KMS-11 (cell line): ENCODE data around the gene TLL2.

Experiments used
- H2AFZ ChIP-seq: fragments of 200-600 bp; sonication (generic); 2 replicates; pipeline ENCODE4 v1.6.1; 2016; ENCODE audit warnings: antibody characterized with exemption, mixed run types, low read depth
- H3K27ac ChIP-seq: fragments of 200-600 bp; sonication (generic); 2 replicates; pipeline ENCODE4 v1.6.1; 2016; ENCODE audit warnings: mild to moderate bottlenecking, mixed run types
- H3K27me3 ChIP-seq: fragments of 200-600 bp; sonication (generic); 2 replicates; pipeline ENCODE4 v1.6.1; 2017; ENCODE audit warnings: mild to moderate bottlenecking, low read depth, mixed run types, moderate library complexity; ENCODE audit not compliant: insufficient read depth
- H3K36me3 ChIP-seq: fragments of 200-600 bp; sonication (generic); 2 replicates; pipeline ENCODE4 v1.6.1; 2017; ENCODE audit warnings: mild to moderate bottlenecking, mixed run types; ENCODE audit not compliant: insufficient read depth
- H3K4me1 ChIP-seq: fragments of 200-600 bp; sonication (generic); 2 replicates; pipeline ENCODE4 v1.6.1; 2016; ENCODE audit warnings: mild to moderate bottlenecking, low read depth, mixed run types; ENCODE audit not compliant: poor library complexity, severe bottlenecking
- H3K4me2 ChIP-seq: fragments of 200-600 bp; sonication (generic); 2 replicates; pipeline ENCODE4 v1.7.0; 2016; ENCODE audit warnings: mild to moderate bottlenecking, mixed run types
- H3K4me3 ChIP-seq: fragments of 200-600 bp; sonication (generic); IDR thresholded peaks from 2 replicates; pipeline ENCODE4 v1.6.1; 2017; ENCODE audit warnings: low read depth, low read length, mixed read lengths; ENCODE audit not compliant: insufficient read depth
- H3K79me2 ChIP-seq: fragments of 200-600 bp; sonication (generic); 2 replicates; pipeline ENCODE4 v1.6.1; 2016; ENCODE audit warnings: low read depth, mixed run types; ENCODE audit not compliant: insufficient read depth
- H3K9ac ChIP-seq: fragments of 200-600 bp; sonication (generic); 2 replicates; pipeline ENCODE4 v1.6.1; 2016; ENCODE audit warnings: mild to moderate bottlenecking, mixed run types
- H4K20me1 ChIP-seq: fragments of 200-600 bp; sonication (generic); 2 replicates; pipeline ENCODE4 v1.6.1; 2016; ENCODE audit warnings: mild to moderate bottlenecking, mixed run types; ENCODE audit not compliant: insufficient read depth
- TF ChIP-seq, protein P1 (sequence below): fragments of 200-600 bp; sonication (generic); conservative IDR thresholded peaks from 2 replicates; pipeline ENCODE4 v1.6.1; 2017; ENCODE audit warnings: low read depth, mild to moderate bottlenecking, antibody characterized with exemption, low read length, moderate library complexity, mixed read lengths

The TLL2 gene

DNA sequence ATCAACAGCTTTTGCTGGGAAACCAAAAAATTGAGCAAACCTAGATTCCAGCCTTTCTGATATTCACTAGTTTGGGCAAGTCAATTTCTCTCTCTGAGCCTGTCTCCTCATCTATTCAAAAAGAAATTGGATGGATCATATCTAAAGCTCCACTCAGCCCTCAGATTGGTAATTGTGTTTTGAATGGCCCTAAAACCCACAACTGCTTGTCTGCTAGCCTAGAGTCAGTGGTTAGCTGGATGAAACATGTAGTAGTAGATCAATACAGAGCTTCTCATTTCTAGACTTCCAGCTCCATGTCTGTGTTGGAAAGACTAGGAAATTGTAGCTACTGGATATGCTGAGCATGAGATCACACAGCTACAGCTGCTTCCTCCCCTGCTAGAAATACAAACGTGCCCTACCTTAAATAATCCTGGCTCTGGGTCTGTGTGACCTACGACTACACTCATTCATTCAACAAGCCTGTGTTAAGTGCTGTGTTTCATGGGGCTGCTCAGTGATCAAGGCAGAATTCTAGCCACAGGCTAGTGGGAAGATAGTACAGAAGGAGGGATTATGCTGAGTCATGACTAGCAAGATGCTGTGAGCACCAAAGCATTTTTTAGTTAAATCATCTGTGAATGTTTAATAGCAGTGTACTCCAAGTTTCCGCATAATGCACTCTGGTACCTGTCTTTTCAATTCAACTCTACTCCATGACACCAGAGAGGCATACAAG, 193.8 kb downstream of the TLL2 start:
- H4K20me1 ChIP-seq: no peaks in the 10 kb centered on the region

DNA sequence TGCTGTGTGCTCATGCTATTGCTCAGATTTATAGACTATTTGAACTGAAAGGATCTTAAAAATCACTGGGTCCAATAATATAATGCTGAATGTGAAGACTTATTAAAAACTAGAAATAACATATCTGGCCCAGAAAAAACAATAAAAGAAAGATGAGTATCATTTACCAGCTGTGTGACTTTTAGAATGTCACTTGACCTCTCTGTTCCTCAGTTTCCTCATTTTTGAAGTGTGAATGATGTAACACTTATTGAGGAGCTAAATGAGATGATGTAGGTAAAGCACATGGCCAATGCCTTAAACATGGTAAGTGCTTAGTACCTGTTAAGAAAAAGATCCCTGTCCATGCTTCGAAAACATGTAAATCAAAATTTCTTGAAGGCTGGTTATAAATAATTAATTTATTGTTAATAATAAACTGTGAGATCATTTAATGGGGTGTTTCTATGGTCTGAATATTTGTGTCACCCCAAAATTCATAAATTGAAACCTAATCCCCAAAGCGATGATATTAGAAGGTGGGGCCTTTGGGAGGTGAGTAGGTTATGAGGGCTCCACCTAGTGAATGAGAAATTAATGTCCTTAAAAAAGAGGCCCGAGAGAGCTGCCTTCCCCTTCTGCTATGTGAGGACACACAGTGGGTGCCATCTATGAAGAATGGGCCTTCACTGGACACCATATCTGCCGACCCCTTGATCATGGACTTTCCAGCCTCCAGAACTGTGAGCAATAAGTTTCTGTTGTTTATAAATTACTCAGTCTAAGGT, 196.5 kb downstream of the TLL2 start:
- Histone ChIP-seq H3K36me3 (no peaks in the 10 kb centered on the region), H3K27me3 (no peaks in the 10 kb centered on the region), H3K27ac (no peak overlapping the region), H3K4me3 (no peak overlapping the region), H3K79me2 (no peaks in the 10 kb centered on the region), H2AFZ (no peak overlapping the region), H4K20me1 (no peaks in the 10 kb centered on the region), H3K4me1 (no peaks in the 10 kb centered on the region), H3K9ac (no peak overlapping the region), H3K4me2 (no peak overlapping the region)
- TF ChIP-seq, protein P1, sequence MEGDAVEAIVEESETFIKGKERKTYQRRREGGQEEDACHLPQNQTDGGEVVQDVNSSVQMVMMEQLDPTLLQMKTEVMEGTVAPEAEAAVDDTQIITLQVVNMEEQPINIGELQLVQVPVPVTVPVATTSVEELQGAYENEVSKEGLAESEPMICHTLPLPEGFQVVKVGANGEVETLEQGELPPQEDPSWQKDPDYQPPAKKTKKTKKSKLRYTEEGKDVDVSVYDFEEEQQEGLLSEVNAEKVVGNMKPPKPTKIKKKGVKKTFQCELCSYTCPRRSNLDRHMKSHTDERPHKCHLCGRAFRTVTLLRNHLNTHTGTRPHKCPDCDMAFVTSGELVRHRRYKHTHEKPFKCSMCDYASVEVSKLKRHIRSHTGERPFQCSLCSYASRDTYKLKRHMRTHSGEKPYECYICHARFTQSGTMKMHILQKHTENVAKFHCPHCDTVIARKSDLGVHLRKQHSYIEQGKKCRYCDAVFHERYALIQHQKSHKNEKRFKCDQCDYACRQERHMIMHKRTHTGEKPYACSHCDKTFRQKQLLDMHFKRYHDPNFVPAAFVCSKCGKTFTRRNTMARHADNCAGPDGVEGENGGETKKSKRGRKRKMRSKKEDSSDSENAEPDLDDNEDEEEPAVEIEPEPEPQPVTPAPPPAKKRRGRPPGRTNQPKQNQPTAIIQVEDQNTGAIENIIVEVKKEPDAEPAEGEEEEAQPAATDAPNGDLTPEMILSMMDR: no peak

More for the DNA sequence above, 193.8 kb downstream of the TLL2 start:
- Histone ChIP-seq H3K27ac (no peak overlapping the region), H3K36me3 (no peaks in the 10 kb centered on the region), H3K27me3 (no peaks in the 10 kb centered on the region), H3K4me1 (no peaks in the 10 kb centered on the region), H2AFZ (no peak overlapping the region), H3K4me2 (no peak overlapping the region), H3K9ac (no peak overlapping the region), H3K79me2 (no peaks in the 10 kb centered on the region), H3K4me3 (no peak overlapping the region)
- TF ChIP-seq, protein P1: no peak
